K562 (cell line): ENCODE measurements around the gene WWOX. TPM values are rescaled to one million over a fixed set of nuclear protein-coding genes. Genes with fewer than 3 reads are reported as not detected.

Experiments
- FUS ChIP-seq: fragments of 200-400 bp; formaldehyde crosslinking; optimal IDR thresholded peaks from 2 replicates; pipeline ENCODE3; 2017; ENCODE audit warnings: low read depth, low read length
- KDM1A ChIP-seq, 2 experiments: fragments of 450-650 bp; IDR thresholded peaks; 2 replicates each; pipeline ENCODE4 v1.6.1; 2016; ENCODE audit warnings: mild to moderate bottlenecking in 2 of 2
- MXI1 ChIP-seq: IDR thresholded peaks from 2 replicates; pipeline ENCODE4 v1.6.1; 2011; ENCODE audit warnings: low read depth, mild to moderate bottlenecking, improper control_type of control experiment, low read length
- RBBP5 ChIP-seq: fragments of 200-600 bp; sonication (generic); IDR thresholded peaks from 2 replicates; pipeline ENCODE4 v1.6.1; 2012; ENCODE audit warnings: borderline replicate concordance, mild to moderate bottlenecking, low read length, control low read depth, inconsistent platforms; ENCODE audit not compliant: insufficient read depth, poor library complexity, severe bottlenecking
- ZNF77 ChIP-seq: fragments of 250-450 bp; sonication (Bioruptor Pico); IDR thresholded peaks from 2 replicates; pipeline ENCODE4 v1.5.0; 2020
- polyA plus RNA-seq, 8 experiments: library from polyadenylated mRNA; depleted of rRNA in 4 of 8; stranded (reverse) in 5 of 8; unstranded in 3 of 8; fragments of >200 nt; fragmentation: Nextera tagmentation in 2 of 8; fragmentation: Illumina TruSeq in 1 of 8; extraction: Ambion mirVana in 2 of 8; extraction: Trizol in 1 of 8; gene quantifications; 2 replicates each; pipeline versions ENCODE4 v1.2.1 to v1.2.3, GENCODE V29; 2011 to 2014; ENCODE audit warnings: inconsistent platforms in 1 of 8, missing spikeins in 1 of 8
- total RNA-seq, 7 experiments: library from RNA; depleted of rRNA in 6 of 7; stranded (reverse); fragments of >200 nt in 6 of 7; fragmentation: Illumina TruSeq in 2 of 7; extraction: Trizol in 2 of 7; gene quantifications; 2 replicates each; pipeline versions ENCODE4 v1.2.1 to v1.2.3, GENCODE V29; 2011 to 2021; ENCODE audit warnings: low replicate concordance in 1 of 7
- TF ChIP-seq, protein P1 (sequence below): fragments of 450-650 bp; IDR thresholded peaks from 2 replicates; pipeline ENCODE4 v1.6.1; 2018; ENCODE audit warnings: mild to moderate bottlenecking, low read depth; ENCODE audit not compliant: partially characterized antibody
- TF ChIP-seq, protein P2 (sequence below): fragments of 250-450 bp; sonication (Bioruptor Pico); IDR thresholded peaks from 2 replicates; pipeline ENCODE4 v1.5.1; 2021; ENCODE audit warnings: mild to moderate bottlenecking
- TF ChIP-seq, protein P3 (sequence below): fragments of 450-650 bp; formaldehyde crosslinking; IDR thresholded peaks from 2 replicates; pipeline ENCODE4 v1.4.0; 2020; ENCODE audit warnings: mild to moderate bottlenecking, mixed read lengths
- TF ChIP-seq, protein P4 (sequence below): fragments of 250-450 bp; sonication (Bioruptor Pico); IDR thresholded peaks from 2 replicates; pipeline ENCODE4 v1.4.0; 2020; ENCODE audit warnings: mild to moderate bottlenecking

Gene WWOX
- total and polyA plus RNA-seq, 9 of the 15 experiments (the other 6 are each of a cell fraction or from before 2014, with no cell fraction given), result 1.6 to 22.7 (median 8.1) TPM

DNA sequence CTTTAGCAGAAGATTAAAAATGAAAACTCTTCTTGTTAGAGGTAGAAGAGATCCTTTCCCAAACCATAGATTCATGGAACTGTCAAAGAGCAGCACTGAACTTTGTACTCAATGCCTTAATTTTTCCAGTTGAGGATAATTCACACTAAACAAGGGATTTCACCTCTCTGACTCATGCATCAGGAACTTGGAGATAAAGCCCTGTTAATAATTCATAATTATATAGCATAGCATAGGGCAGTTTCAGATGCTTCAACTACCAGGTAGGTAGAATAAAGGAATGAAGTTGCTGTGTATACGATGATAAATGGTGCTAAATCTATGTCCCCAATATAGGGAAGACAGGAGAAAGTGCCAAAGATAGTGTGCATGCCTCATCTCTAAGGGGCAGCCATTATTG is 1050.7 kb downstream of the WWOX start (continued):
- TF ChIP-seq, protein P1, sequence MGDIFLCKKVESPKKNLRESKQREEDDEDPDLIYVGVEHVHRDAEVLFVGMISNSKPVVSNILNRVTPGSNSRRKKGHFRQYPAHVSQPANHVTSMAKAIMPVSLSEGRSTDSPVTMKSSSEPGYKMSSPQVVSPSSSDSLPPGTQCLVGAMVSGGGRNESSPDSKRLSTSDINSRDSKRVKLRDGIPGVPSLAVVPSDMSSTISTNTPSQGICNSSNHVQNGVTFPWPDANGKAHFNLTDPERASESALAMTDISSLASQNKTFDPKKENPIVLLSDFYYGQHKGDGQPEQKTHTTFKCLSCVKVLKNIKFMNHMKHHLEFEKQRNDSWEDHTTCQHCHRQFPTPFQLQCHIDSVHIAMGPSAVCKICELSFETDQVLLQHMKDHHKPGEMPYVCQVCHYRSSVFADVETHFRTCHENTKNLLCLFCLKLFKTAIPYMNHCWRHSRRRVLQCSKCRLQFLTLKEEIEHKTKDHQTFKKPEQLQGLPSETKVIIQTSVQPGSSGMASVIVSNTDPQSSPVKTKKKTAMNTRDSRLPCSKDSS, result no peak
- no peak for TF ChIP-seq ZNF77
- no peak for TF ChIP-seq FUS
- TF ChIP-seq, protein P2, sequence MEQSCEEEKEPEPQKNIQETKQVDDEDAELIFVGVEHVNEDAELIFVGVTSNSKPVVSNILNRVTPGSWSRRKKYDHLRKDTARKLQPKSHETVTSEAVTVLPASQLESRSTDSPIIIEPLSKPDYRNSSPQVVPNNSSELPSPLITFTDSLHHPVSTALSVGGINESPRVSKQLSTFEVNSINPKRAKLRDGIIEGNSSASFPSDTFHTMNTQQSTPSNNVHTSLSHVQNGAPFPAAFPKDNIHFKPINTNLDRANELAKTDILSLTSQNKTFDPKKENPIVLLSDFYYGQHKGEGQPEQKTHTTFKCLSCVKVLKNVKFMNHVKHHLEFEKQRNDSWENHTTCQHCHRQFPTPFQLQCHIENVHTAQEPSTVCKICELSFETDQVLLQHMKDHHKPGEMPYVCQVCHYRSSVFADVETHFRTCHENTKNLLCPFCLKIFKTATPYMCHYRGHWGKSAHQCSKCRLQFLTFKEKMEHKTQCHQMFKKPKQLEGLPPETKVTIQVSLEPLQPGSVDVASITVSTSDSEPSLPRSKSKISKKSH, result no peak
- TF ChIP-seq KDM1A (IDR thresholded peaks at IDR 0.05), result no peak
- no peak for TF ChIP-seq MXI1
- TF ChIP-seq RBBP5, result no peak
- TF ChIP-seq, protein P3, sequence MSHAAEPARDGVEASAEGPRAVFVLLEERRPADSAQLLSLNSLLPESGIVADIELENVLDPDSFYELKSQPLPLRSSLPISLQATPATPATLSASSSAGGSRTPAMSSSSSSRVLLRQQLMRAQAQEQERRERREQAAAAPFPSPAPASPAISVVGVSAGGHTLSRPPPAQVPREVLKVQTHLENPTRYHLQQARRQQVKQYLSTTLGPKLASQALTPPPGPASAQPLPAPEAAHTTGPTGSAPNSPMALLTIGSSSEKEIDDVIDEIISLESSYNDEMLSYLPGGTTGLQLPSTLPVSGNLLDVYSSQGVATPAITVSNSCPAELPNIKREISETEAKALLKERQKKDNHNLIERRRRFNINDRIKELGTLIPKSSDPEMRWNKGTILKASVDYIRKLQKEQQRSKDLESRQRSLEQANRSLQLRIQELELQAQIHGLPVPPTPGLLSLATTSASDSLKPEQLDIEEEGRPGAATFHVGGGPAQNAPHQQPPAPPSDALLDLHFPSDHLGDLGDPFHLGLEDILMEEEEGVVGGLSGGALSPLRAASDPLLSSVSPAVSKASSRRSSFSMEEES (CRISPR knock-in tag), result no peak
- TF ChIP-seq, protein P4, sequence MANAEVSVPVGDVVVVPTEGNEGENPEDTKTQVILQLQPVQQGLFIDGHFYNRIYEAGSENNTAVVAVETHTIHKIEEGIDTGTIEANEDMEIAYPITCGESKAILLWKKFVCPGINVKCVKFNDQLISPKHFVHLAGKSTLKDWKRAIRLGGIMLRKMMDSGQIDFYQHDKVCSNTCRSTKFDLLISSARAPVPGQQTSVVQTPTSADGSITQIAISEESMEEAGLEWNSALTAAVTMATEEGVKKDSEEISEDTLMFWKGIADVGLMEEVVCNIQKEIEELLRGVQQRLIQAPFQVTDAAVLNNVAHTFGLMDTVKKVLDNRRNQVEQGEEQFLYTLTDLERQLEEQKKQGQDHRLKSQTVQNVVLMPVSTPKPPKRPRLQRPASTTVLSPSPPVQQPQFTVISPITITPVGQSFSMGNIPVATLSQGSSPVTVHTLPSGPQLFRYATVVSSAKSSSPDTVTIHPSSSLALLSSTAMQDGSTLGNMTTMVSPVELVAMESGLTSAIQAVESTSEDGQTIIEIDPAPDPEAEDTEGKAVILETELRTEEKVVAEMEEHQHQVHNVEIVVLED (CRISPR knock-in tag), result no peak
